Amniotic epithelial cell (primary cell): Measurements from ENCODE around the gene CYTIP.

Source experiments
- DNase-seq: peaks from one replicate; pipeline ENCODE4 v3.0.0-alpha.2; 2010; ENCODE audit warnings: low read depth

CYTIP gene

GRCh38 chr2:157443795-157444640 is at the start of gene CYTIP:
Gene CYTIP, minus strand, starts transcription at chr2:157444089. Its CDS starts 69 bp downstream, at chr2:157444020.
- DNase-seq, result no peak

- peak; percentile 51 for DNase-seq
These were observed 48.4 kb upstream of the CYTIP start for GRCh38 chr2:157492189-157492773.

- DNase-seq, result no peak
These were observed 46.1 kb upstream of the CYTIP start for GRCh38 chr2:157489983-157490382.

GRCh38 chr2:157488877-157489276 is 45.0 kb upstream of the CYTIP start:
- DNase-seq, result no peak

- DNase-seq, result no peak
These were observed 43.9 kb upstream of the CYTIP start for GRCh38 chr2:157487747-157488146.

- DNase-seq, result no peak
These were observed 43.4 kb upstream of the CYTIP start for GRCh38 chr2:157487271-157487610.

- DNase-seq, result no peak
These were observed 42.8 kb upstream of the CYTIP start for GRCh38 chr2:157486596-157487270.

- peak; percentile 18 for DNase-seq
These were observed 36.5 kb upstream of the CYTIP start for GRCh38 chr2:157480182-157480961.

GRCh38 chr2:157479081-157480027 is 35.5 kb upstream of the CYTIP start:
- DNase-seq, result no peak

GRCh38 chr2:157477919-157478318 is 34.0 kb upstream of the CYTIP start:
- DNase-seq, result no peak

- DNase-seq, result no peak
These were observed 33.2 kb upstream of the CYTIP start for GRCh38 chr2:157476953-157477709.

GRCh38 chr2:157475722-157476390 is 32.0 kb upstream of the CYTIP start:
- DNase-seq, result no peak

- no peak for DNase-seq
These were observed 29.7 kb upstream of the CYTIP start for GRCh38 chr2:157473581-157473980.

GRCh38 chr2:157471078-157471477 is 27.2 kb upstream of the CYTIP start:
- DNase-seq, result no peak

GRCh38 chr2:157470321-157470720 is 26.4 kb upstream of the CYTIP start:
- no peak for DNase-seq

- no peak for DNase-seq
These were observed 25.8 kb upstream of the CYTIP start for GRCh38 chr2:157469726-157470125.

- peak; percentile 16 for DNase-seq
These were observed 25.2 kb upstream of the CYTIP start for GRCh38 chr2:157468931-157469708.

- DNase-seq, result no peak
These were observed 22.9 kb upstream of the CYTIP start for GRCh38 chr2:157466764-157467163.

GRCh38 chr2:157465554-157465953 is 21.7 kb upstream of the CYTIP start:
- DNase-seq, result no peak
